Measurements from ENCODE around the gene AIDA. TPM values are rescaled to one million over a fixed set of nuclear protein-coding genes. Genes with fewer than 3 reads are reported as not detected.

AIDA gene
- total RNA-seq, 2 experiments from 2014 or later: 9.0 to 24.1 TPM

- no peaks in the 10 kb centered on the region for H3K4me1 ChIP-seq (ENCODE audit: insufficient read depth, low read length, poor library complexity, severe bottlenecking)
- H2AFZ ChIP-seq (ENCODE audit: low read length): no peak overlapping the region
- no peaks in the 10 kb centered on the region for H3K9me3 ChIP-seq (ENCODE audit: low read length)
- H3K27ac ChIP-seq (ENCODE audit: low read depth, low read length, poor library complexity, severe bottlenecking): no peak overlapping the region
- H3K9me2 ChIP-seq (ENCODE audit: insufficient read depth, low read length): no peaks in the 10 kb centered on the region
- TF ChIP-seq CTCF (conservative IDR thresholded peaks at IDR 0.05; ENCODE audit: low read length) (no peak), EZH2phosphoT487 (IDR thresholded peaks at IDR 0.05; ENCODE audit: borderline replicate concordance, low read depth, low read length) (no peak)
- intact Hi-C loops (cut with micrococcal nuclease; ENCODE audit: unreplicated experiment): no loop called here
- no TSS peak for BruUV-seq (replicated peaks)
- ChIA-PET CTCF (ENCODE audit: unreplicated experiment) (no interaction called here), POLR2A (interaction anchor here (0.7 kb wide), 1 partner anchor 31 kb away, joined by 4 read pairs; no protein-coding TSS in a partner anchor)
- H3K4me2 ChIP-seq (ENCODE audit: low read length): no peak overlapping the region
- DNase-seq (ENCODE audit: low spot score): no peak
- H3K79me2 ChIP-seq (ENCODE audit: insufficient read depth, low read depth, low read length): no peaks in the 10 kb centered on the region
- H4K20me1 ChIP-seq (ENCODE audit: insufficient read depth, low read length): no peaks in the 10 kb centered on the region
- H3K36me3 ChIP-seq (ENCODE audit: insufficient read depth, low read length): peaks cover 80% of the 10 kb centered on the region
- no peak overlapping the region for H3K4me3 ChIP-seq (ENCODE audit: low read depth, low read length, poor library complexity, severe bottlenecking)
Observed at GRCh38 chr1:222665964-222666363, 46.3 kb downstream of the AIDA start.

GRCh38 chr1:222663431-222663934, 48.8 kb downstream of the AIDA start:
- H3K4me1 ChIP-seq (ENCODE audit: insufficient read depth, low read length, poor library complexity, severe bottlenecking): no peaks in the 10 kb centered on the region
- no peaks in the 10 kb centered on the region for H3K9me3 ChIP-seq (ENCODE audit: low read length)
- no peaks in the 10 kb centered on the region for H3K9me2 ChIP-seq (ENCODE audit: insufficient read depth, low read length)
- no peak for DNase-seq (ENCODE audit: low spot score)
- H4K20me1 ChIP-seq (ENCODE audit: insufficient read depth, low read length): no peaks in the 10 kb centered on the region
- no TSS peak for BruUV-seq (replicated peaks)
- CTCF ChIA-PET (ENCODE audit: unreplicated experiment): no interaction called here
- H2AFZ ChIP-seq (ENCODE audit: low read length): no peak overlapping the region
- no peak overlapping the region for H3K27ac ChIP-seq (ENCODE audit: low read depth, low read length, poor library complexity, severe bottlenecking)
- intact Hi-C loops (cut with micrococcal nuclease; ENCODE audit: unreplicated experiment): no loop called here
- H3K4me2 ChIP-seq (ENCODE audit: low read length): no peak overlapping the region
- no peaks in the 10 kb centered on the region for H3K79me2 ChIP-seq (ENCODE audit: insufficient read depth, low read depth, low read length)
- POLR2A ChIA-PET: no interaction called here
- no peak overlapping the region for H3K4me3 ChIP-seq (ENCODE audit: low read depth, low read length, poor library complexity, severe bottlenecking)
- TF ChIP-seq EZH2phosphoT487 (IDR thresholded peaks at IDR 0.05; ENCODE audit: borderline replicate concordance, low read depth, low read length) (no peak), CTCF (conservative IDR thresholded peaks at IDR 0.05; ENCODE audit: low read length) (no peak)
- peaks cover 94% of the 10 kb centered on the region for H3K36me3 ChIP-seq (ENCODE audit: insufficient read depth, low read length)

- Histone ChIP-seq H3K4me2 (ENCODE audit: low read length) (no peak overlapping the region), H3K36me3 (ENCODE audit: insufficient read depth, low read length) (peaks cover 97% of the 10 kb centered on the region), H3K79me2 (ENCODE audit: insufficient read depth, low read depth, low read length) (no peaks in the 10 kb centered on the region), H3K9me2 (ENCODE audit: insufficient read depth, low read length) (no peaks in the 10 kb centered on the region), H4K20me1 (ENCODE audit: insufficient read depth, low read length) (no peaks in the 10 kb centered on the region), H3K9me3 (ENCODE audit: low read length) (no peaks in the 10 kb centered on the region), H2AFZ (ENCODE audit: low read length) (no peak overlapping the region), H3K4me1 (ENCODE audit: insufficient read depth, low read length, poor library complexity, severe bottlenecking) (no peaks in the 10 kb centered on the region), H3K4me3 (ENCODE audit: low read depth, low read length, poor library complexity, severe bottlenecking) (no peak overlapping the region), H3K27ac (ENCODE audit: low read depth, low read length, poor library complexity, severe bottlenecking) (no peak overlapping the region)
- intact Hi-C loops (cut with micrococcal nuclease; ENCODE audit: unreplicated experiment): loop anchor here (10.0 kb wide), 1 partner anchor 427 kb away; no protein-coding TSS in a partner anchor
- no peak for DNase-seq (ENCODE audit: low spot score)
- ChIA-PET POLR2A (interaction anchor here (1.0 to 1.1 kb wide), 2 partner anchors 9 to 11 kb away, joined by 3 to 5 read pairs; no protein-coding TSS in a partner anchor), CTCF (ENCODE audit: unreplicated experiment) (no interaction called here)
- no peak for TF ChIP-seq CTCF (conservative IDR thresholded peaks at IDR 0.05; ENCODE audit: low read length)
- TF ChIP-seq EZH2phosphoT487 (IDR thresholded peaks at IDR 0.05; ENCODE audit: borderline replicate concordance, low read depth, low read length): no peak
- no TSS peak for BruUV-seq (replicated peaks)
Observed at GRCh38 chr1:222657899-222658298, 54.4 kb downstream of the AIDA start.
